Measurements from ENCODE around the gene NTRK3.
"Not testable (repeated sequence)": the region's sequence is repeated elsewhere in the genome, so short reads cannot be mapped to it uniquely, and the experiment has no call there.

NTRK3 gene

DNA sequence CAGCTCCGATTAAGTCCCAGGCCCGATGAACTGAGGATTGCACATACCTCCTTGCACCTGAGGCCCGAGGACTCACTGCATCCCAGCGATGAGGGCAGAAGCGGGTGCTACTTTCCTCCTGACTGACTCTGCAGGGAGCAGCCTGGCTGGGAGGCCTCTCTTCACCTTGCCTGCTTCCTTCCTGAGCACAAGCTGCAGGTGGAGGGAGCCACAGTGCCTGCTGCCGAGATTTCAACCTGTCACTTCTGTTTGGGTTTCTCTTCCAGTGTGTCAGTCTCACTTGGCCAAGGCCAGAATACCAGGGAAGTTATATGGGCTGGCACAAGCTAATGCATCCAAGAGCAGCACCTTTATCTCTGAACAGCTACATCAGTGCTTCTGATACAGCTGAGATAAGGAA lies 185.4 kb downstream of the NTRK3 start:
- DNase-seq: no peak

GRCh38 chr15:88069561-88069960 lies 187.0 kb downstream of the NTRK3 start:
- no peak for DNase-seq

- no peak for DNase-seq
These were observed 189.2 kb downstream of the NTRK3 start for GRCh38 chr15:88067331-88067685.

DNA sequence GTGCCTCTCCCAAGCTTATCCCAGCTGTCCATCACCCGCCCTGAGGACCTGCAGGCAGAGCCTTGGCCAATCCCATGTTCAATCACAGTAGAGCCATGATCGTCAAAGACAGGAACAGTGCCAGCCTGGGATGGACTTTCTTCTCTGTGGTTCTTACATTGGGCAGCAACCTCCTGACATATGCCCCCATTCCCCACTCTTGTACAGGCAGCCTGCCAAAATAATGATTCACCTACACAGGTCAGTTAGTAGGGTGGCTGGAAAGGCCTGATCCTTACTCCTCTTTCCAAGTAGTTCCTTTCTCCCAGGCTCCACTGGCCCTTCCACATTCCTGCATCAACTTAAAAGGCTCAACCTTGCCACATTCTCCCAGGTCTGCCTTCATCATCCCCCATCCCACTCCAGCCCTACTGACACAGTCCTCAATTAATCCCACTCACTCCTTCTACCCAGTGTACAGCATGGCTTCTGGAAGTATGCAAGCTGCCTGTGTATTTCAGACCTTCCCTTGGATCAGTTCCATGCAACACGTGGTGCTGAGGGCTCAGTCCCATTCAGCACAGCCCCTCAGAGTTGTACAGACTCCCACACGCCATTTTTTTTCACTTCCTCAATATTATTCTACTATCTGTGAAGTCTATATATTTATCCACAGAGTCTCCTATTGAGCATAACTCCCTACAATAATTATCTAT lies 189.8 kb downstream of the NTRK3 start:
- DNase-seq: no peak

DNA sequence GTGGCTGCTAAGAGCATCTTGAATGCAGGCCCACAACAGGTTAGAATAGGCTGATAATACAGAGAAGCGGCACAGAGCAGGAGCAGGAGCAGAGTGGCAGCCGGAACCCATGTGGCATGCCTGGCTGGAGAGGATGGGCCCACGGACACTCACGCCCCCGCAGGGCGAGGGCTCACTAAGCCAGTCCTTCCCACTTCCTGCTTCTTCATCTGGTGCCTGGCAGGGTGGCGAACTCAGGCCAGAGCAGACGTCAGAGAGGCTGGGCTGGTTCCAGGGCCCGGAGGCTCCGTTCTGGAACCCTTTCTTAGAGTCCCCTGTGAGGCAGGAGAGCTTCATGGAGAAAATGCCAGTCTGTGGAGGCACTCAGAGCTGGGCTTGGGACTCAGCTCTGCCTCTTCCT lies 195.1 kb downstream of the NTRK3 start:
- DNase-seq: no peak

- DNase-seq: no peak
These were observed 196.2 kb downstream of the NTRK3 start for GRCh38 chr15:88060383-88060782.

- no peak for DNase-seq
These were observed 198.7 kb downstream of the NTRK3 start for GRCh38 chr15:88057836-88058235.

DNA sequence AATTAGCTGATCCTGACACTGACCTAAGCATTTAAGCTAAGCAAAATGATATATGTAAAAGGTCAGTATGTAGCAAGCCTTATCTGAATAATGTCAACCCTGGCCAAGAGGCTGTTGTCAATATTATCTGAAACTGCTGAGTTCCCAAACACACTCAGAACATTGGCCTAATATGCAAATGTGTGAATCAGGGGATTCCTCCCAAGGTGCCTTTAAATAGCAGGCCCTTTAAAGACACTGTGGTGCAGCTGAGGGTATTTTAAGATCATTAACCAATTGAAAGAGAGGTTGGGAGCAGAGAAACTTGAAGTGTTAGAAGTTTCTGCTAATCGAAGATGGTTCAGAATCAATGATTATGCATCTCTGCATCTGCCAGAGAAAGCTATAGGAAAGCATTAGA lies 207.0 kb downstream of the NTRK3 start:
- no peak for DNase-seq

DNA sequence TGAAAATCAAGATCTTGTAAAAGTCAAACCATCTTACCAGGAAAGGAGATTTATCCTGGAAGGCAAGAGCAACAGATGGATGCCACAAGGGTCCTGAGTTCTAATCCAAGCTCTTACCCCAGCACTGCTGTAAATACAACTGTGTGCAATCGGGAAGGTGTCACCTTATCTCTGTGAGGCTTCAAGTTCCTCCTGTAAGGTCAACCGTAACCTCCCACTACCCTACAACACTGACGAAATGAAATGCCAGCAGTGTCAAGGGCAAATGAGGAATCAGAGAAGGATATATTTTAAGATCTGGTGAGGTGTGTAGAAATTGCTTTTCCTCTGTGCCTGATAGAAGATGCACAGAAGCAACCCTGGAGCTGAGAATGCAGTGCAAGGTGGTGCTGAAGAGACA lies 207.8 kb downstream of the NTRK3 start:
- DNase-seq: no peak

DNA sequence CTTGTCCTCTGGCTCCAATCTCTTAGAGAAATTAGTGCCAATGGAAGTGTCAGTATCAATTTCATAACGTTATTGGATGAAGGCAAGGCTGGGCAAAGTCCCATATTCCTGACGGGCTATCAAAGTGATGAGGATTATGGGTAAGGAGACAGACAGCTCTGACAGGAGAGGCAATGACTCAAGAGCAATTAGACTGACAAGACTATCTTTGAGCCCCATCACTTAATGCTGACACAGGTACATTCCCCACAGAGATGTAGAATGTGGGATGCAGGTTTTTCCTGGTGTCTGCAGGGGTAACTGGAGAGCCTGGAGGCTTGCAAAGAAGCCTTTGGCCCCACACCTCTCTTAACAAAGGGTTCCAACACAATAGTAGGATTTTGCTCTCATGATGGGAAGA lies 208.3 kb downstream of the NTRK3 start:
- DNase-seq: no peak

DNA sequence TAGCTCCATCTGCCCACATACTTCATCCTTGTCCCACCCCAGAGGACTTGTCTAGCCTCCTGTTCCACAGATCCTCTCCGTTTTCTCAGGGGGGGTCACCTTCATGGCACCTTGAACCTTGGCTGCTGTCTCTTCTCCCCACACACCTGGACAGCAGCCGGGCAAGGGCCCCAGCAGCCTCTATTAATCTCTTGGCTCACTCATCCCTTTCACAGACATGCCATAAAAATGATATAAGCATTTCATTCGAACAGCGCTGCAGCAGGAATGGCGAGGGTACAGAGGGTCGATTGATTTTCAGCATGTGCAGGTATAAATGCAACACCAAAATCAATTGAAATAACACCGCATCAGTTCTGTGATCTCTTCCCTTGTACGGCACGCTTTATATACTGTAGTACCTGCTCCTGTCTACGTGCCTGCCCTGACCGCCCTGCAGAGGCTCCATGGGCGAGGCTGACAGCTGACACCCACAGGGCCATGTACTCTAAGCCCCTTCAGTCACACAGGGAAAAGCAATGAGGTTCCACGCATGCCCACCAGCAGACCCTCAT lies 209.9 kb downstream of the NTRK3 start:
- no peak for DNase-seq

DNA sequence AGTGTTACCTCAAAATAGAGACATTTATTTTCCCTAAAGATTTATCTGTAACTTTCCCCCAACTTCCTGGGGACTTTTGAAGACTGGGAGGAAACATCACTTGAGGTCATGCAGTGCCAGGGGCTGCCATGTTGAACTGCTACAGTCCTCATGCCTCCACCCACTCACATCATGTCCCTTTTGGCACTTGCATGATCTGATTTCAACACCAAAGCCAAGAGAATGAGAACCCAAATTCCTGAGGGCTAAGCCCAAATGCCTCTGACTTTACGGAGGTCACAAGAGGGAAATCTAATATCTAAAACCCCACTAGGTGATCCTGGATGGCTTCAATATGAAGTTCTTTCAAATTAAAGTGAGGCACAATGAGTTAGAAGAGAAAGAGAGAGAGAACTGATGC lies 213.1 kb downstream of the NTRK3 start:
- DNase-seq: no peak

GRCh38 chr15:88042047-88042446 lies 214.5 kb downstream of the NTRK3 start:
- no peak for DNase-seq

- DNase-seq: no peak
These were observed 216.0 kb downstream of the NTRK3 start for GRCh38 chr15:88040516-88040915.

GRCh38 chr15:88038261-88038660 lies 218.3 kb downstream of the NTRK3 start:
- no peak for DNase-seq

- DNase-seq: peak; percentile 87
These were observed 220.2 kb downstream of the NTRK3 start for GRCh38 chr15:88036154-88036839.

DNA sequence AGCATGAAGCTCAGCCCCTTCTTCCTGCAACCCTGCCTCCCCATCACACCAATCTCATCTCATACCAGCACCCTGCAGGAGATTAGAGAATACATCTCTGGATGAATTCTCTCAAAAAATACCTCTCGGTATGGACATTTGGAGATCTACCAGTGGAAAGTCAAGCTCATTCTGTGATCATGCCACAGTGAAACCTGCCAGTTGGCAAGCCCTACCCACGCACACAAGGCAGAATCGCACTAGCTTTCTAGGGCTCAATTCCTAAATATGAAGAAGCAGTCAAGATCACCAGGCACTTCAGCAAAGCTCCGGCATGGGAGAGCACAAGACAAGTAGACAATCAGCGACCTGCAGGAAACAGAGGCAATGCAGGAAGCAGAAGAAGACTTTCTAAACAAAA lies 221.2 kb downstream of the NTRK3 start:
- no peak for DNase-seq

GRCh38 chr15:88033421-88033820 lies 223.1 kb downstream of the NTRK3 start:
- DNase-seq: not testable (repeated sequence)

- no peak for DNase-seq
These were observed 223.8 kb downstream of the NTRK3 start for GRCh38 chr15:88032787-88033186.

- no peak for DNase-seq
These were observed 225.1 kb downstream of the NTRK3 start for GRCh38 chr15:88031461-88031860.

DNA sequence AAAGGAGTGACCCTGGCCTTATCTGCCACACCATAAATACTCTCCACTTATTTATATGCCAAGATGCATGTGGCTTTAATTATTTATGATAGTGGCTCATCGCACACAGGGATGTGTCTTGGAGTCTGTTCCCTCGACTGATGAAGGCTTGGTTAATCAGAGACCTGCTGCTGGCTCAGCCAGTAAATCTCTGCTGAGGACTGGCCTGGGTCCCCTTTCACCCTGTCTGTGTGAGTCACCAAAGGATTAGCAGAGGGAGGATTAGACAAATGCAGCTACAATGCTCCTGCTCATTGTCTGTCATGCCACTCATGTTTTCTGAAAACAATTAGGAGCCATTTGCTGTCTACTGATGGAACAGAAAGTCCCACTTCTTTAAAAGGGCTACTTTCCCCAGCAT lies 226.8 kb downstream of the NTRK3 start:
- DNase-seq: no peak

GRCh38 chr15:88028024-88028423 lies 228.5 kb downstream of the NTRK3 start:
- no peak for DNase-seq

GRCh38 chr15:88023914-88024313 lies 232.6 kb downstream of the NTRK3 start:
- no peak for DNase-seq

GRCh38 chr15:88022716-88023115 lies 233.8 kb downstream of the NTRK3 start:
- DNase-seq: no peak

GRCh38 chr15:88021601-88022000 lies 234.9 kb downstream of the NTRK3 start:
- DNase-seq: no peak

All from GDM1 (cell line).